PC-3 (cell line): ENCODE data around the gene IQCE. TPM values are rescaled to one million over a fixed set of nuclear protein-coding genes. Genes with fewer than 3 reads are reported as not detected.
A peak's percentile ranks its signal among the peaks of the same experiment; 100 is the strongest.

Experiments
- ATAC-seq: fragments of 200-7000 bp; cut with Tn5 transposase; 2 replicates; pipeline ENCODE4 v1.9.1; 2020; ENCODE audit warnings: mild to moderate bottlenecking, moderate library complexity
- BruUV-seq: library from RNA; stranded (reverse); fragments of 400-500 nt; replicated peaks from 2 replicates; lab custom pipeline; 2021; lab: Mats Ljungman, UMichigan
- CTCF ChIA-PET: fragments of 300-600 bp; sonication (Branson Sonifier 250); formaldehyde crosslinking; loops from one replicate; lab custom pipeline; 2022; ENCODE audit warnings: antibody characterized with exemption; lab: Charles Lee
- POLR2A ChIA-PET: fragments of 300-600 bp; sonication (Branson Sonifier 250); formaldehyde crosslinking; loops from one replicate; lab custom pipeline; 2022; ENCODE audit warnings: antibody characterized with exemption; ENCODE audit not compliant: unreplicated experiment; lab: Charles Lee
- DNase-seq: peaks from one replicate; pipeline ENCODE4 v3.0.0-alpha.2; 2015
- H2AFZ ChIP-seq: fragments of 300-600 bp; sonication (generic); 2 replicates; pipeline ENCODE4 v1.6.0; 2016; ENCODE audit warnings: antibody characterized with exemption, low read length
- H3F3A ChIP-seq: fragments of 300-600 bp; sonication (generic); one replicate; pipeline ENCODE4 v1.6.0; 2017; ENCODE audit warnings: antibody characterized with exemption, low read length, control low read depth, mild to moderate bottlenecking; ENCODE audit not compliant: unreplicated experiment
- H3K27ac ChIP-seq: fragments of 300-600 bp; sonication (generic); 2 replicates; pipeline ENCODE4 v1.5.1; 2016; ENCODE audit warnings: mild to moderate bottlenecking, low read length
- H3K27me3 ChIP-seq: fragments of 300-600 bp; sonication (generic); 2 replicates; pipeline ENCODE4 v1.6.1; 2016; ENCODE audit warnings: low read length, mixed read lengths
- H3K36me3 ChIP-seq: fragments of 300-600 bp; sonication (generic); 2 replicates; pipeline ENCODE4 v1.6.1; 2016; ENCODE audit warnings: low read depth, mixed run types, low read length, mixed read lengths
- H3K4me1 ChIP-seq: fragments of 300-600 bp; sonication (generic); 2 replicates; pipeline ENCODE4 v1.5.1; 2016; ENCODE audit warnings: low read length; ENCODE audit not compliant: insufficient read depth
- H3K4me2 ChIP-seq: fragments of 300-600 bp; sonication (generic); 2 replicates; pipeline ENCODE4 v1.6.0; 2016; ENCODE audit warnings: low read length
- H3K4me3 ChIP-seq: fragments of 300-600 bp; sonication (generic); 2 replicates; pipeline ENCODE4 v1.5.1; 2016; ENCODE audit warnings: mild to moderate bottlenecking, low read length, mixed read lengths
- H3K79me2 ChIP-seq: fragments of 300-600 bp; sonication (generic); 2 replicates; pipeline ENCODE4 v1.6.1; 2017; ENCODE audit warnings: low read length, mixed read lengths
- H3K9ac ChIP-seq: fragments of 300-600 bp; sonication (generic); 2 replicates; pipeline ENCODE4 v1.6.0; 2016; ENCODE audit warnings: mild to moderate bottlenecking, low read length
- H3K9me2 ChIP-seq: fragments of 300-600 bp; sonication (generic); replicated peaks from 2 replicates; pipeline ENCODE4 v1.6.1; 2016; ENCODE audit warnings: mixed run types, low read length, mixed read lengths
- H3K9me3 ChIP-seq: fragments of 300-600 bp; sonication (generic); 2 replicates; pipeline ENCODE4 v1.6.1; 2016; ENCODE audit warnings: low read length, mixed read lengths
- H4K20me1 ChIP-seq: fragments of 300-600 bp; sonication (generic); 2 replicates; pipeline ENCODE4 v1.6.1; 2016; ENCODE audit warnings: low read length, mixed read lengths
- EZH2 ChIP-seq: fragments of 300-600 bp; sonication (generic); IDR thresholded peaks from one replicate; pipeline ENCODE4 v1.6.1; 2017; ENCODE audit warnings: antibody characterized with exemption, mild to moderate bottlenecking, low read length; ENCODE audit not compliant: unreplicated experiment
- EZH2phosphoT487 ChIP-seq: fragments of 300-600 bp; sonication (generic); IDR thresholded peaks from 2 replicates; pipeline ENCODE4 v1.6.1; 2018; ENCODE audit warnings: mild to moderate bottlenecking, antibody characterized with exemption, low read length, borderline replicate concordance
- intact Hi-C: fragments of 100-400 bp; cut with micrococcal nuclease; formaldehyde crosslinking; loops from 2 replicates; pipeline ENCODE4 v1.9.0; 2023
- total RNA-seq: library from RNA; depleted of rRNA; stranded (reverse); fragments of >200 nt; gene quantifications from 2 replicates; pipeline ENCODE4 v1.2.3, GENCODE V29; 2014
- TF ChIP-seq, protein P1 (sequence below): fragments of 300-600 bp; sonication (generic); conservative IDR thresholded peaks from 2 replicates; pipeline ENCODE4 v1.5.1; 2017; ENCODE audit warnings: antibody characterized with exemption, low read depth, mild to moderate bottlenecking, low read length

Gene IQCE
- total RNA-seq, 1 experiment from 2014 or later: 9.7 TPM

DNA sequence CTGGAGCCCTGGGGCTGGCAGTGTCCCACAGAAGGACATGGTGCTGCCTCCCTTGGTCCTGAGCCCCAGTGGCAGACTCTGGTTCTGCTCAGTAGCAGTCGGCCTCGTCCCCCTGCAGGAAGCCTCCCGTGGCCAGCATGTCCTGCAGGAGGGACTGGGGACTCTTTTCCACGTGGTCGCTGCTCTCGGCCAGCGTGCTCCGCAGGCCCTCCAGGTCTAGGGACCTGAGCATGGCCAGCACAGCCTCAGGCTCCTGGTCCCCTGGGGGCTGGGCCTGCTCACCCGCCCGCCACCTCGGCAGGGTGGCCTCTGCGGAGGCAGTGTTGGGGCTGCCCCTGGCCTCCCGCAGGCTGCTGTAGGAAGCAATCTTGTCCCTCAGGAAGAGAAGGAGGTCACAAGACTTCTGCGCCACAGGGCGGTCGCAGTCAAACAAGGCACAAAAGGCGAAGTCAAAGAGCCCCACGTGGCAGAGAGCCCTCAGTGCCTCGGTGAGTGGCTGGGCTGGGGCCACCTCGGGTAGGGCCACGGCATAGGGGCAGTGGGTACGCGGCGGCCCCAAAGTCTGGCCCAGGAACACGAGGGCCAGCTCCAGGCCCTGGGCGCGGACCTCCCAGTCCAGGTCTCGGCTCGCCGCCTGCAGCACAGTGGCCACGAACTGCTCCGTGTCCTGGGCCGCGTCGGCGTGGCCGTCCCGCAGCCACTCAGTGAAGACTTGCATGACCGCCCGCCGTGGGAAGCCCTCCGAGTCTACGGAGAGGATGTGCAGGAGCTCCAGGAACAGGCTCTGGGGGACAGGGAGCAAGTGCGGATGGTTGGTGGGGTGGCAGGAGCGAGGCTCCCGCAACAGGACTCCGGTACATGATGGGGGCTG is 20.6 kb upstream of the IQCE start:
- no peaks in the 10 kb centered on the region for H3K27me3 ChIP-seq
- H3K36me3 ChIP-seq: no peaks in the 10 kb centered on the region; the same call in 1 of the 2 replicates
- no peak overlapping the region for H2AFZ ChIP-seq
- intact Hi-C loops: no loop called here
- BruUV-seq: TSS peak; percentile 37
- DNase-seq (no peak), ATAC-seq (peak; percentile 36)
- TF ChIP-seq EZH2phosphoT487 (no peak), EZH2 (no peak)
- TF ChIP-seq, protein P1, sequence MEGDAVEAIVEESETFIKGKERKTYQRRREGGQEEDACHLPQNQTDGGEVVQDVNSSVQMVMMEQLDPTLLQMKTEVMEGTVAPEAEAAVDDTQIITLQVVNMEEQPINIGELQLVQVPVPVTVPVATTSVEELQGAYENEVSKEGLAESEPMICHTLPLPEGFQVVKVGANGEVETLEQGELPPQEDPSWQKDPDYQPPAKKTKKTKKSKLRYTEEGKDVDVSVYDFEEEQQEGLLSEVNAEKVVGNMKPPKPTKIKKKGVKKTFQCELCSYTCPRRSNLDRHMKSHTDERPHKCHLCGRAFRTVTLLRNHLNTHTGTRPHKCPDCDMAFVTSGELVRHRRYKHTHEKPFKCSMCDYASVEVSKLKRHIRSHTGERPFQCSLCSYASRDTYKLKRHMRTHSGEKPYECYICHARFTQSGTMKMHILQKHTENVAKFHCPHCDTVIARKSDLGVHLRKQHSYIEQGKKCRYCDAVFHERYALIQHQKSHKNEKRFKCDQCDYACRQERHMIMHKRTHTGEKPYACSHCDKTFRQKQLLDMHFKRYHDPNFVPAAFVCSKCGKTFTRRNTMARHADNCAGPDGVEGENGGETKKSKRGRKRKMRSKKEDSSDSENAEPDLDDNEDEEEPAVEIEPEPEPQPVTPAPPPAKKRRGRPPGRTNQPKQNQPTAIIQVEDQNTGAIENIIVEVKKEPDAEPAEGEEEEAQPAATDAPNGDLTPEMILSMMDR: no peak
- no peaks in the 10 kb centered on the region for H3K4me1 ChIP-seq
- ChIA-PET CTCF (no interaction called here), POLR2A (no interaction called here)
- H3K9ac ChIP-seq: no peak overlapping the region
- no peak overlapping the region for H3K4me3 ChIP-seq
- no peaks in the 10 kb centered on the region for H4K20me1 ChIP-seq
- H3K9me2 ChIP-seq: no peaks in the 10 kb centered on the region
- no peaks in the 10 kb centered on the region for H3K79me2 ChIP-seq
- H3K4me2 ChIP-seq: no peak overlapping the region
- H3K9me3 ChIP-seq: no peaks in the 10 kb centered on the region
- no peaks in the 10 kb centered on the region for H3F3A ChIP-seq
- no peak overlapping the region for H3K27ac ChIP-seq

DNA sequence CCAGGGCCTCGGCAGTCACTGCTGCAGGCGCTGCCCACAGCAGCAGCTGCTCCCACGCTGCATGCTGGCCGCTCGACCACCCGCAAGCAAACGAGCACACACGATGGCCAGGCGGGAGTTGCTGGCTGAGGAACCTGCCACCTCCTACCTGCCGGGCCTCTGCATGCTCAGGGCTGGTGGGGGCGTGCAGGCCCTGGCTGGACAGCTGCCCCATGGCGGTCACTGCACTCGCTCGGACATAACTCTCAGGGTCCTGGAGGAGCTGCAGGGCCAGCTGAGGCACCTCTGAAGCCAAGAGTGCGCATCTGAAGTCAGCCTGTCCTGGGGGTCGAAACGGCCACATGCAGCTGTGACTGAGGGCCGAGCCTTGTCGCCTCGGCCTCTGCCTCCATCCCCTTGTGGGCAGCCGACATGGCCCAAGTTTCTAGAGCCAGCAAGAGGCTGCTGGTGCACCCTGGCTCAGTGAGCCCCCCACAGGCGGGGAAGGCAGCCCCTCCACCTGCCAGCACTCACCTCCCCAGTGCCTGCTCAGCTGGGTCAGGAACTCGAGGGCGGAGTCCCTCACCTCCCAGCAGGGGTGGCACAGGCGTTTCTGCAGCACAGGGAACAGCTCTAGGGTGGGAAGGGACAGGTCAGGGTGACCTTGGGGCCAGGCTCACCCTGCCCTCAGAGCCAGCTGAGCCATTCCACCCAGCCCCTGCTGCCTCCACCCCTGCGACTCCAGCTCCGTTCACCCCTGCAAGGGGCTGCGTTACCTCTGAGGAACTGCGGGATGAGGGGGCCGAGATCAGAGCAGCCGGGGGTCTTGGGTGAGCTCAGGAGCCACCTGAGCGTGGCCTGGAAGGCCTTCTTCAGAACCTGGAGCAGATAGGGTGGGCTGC is 19.5 kb upstream of the IQCE start:
- intact Hi-C loops: no loop called here
- no peak overlapping the region for H2AFZ ChIP-seq
- BruUV-seq: no TSS peak
- no peak for ATAC-seq
- H3K9me2 ChIP-seq: no peaks in the 10 kb centered on the region
- no peaks in the 10 kb centered on the region for H3K9me3 ChIP-seq
- no peaks in the 10 kb centered on the region for H3F3A ChIP-seq
- ChIA-PET POLR2A (no interaction called here), CTCF (no interaction called here)
- no peak overlapping the region for H3K9ac ChIP-seq
- H3K79me2 ChIP-seq: no peaks in the 10 kb centered on the region
- TF ChIP-seq EZH2phosphoT487: no peak
- TF ChIP-seq, protein P1: no peak
- no peak for TF ChIP-seq EZH2
- H3K4me3 ChIP-seq: no peak overlapping the region
- H3K4me2 ChIP-seq: no peak overlapping the region
- no peaks in the 10 kb centered on the region; the same call in 1 of the 2 replicates for H3K36me3 ChIP-seq
- no peak for DNase-seq
- no peak overlapping the region for H3K27ac ChIP-seq
- H3K4me1 ChIP-seq: no peaks in the 10 kb centered on the region
- H3K27me3 ChIP-seq: no peaks in the 10 kb centered on the region
- no peaks in the 10 kb centered on the region for H4K20me1 ChIP-seq
